Mammary epithelial cell (primary cell): Measurements from ENCODE around the gene DNER.

Experiments
- EZH2 ChIP-seq: IDR thresholded peaks from 2 replicates; pipeline ENCODE4 v1.6.1; 2012; ENCODE audit warnings: low read length, inconsistent platforms, borderline replicate concordance
- TF ChIP-seq, protein P1 (sequence below), 2 donors: IDR thresholded peaks in 1 of 2; conservative IDR thresholded peaks in 1 of 2; 2 replicates each; pipeline ENCODE4 v1.5.1; 2011 to 2012; ENCODE audit warnings: inconsistent platforms in 2 of 2, low read length in 2 of 2, mild to moderate bottlenecking in 2 of 2, control low read depth in 1 of 2, low read depth in 1 of 2; ENCODE audit not compliant: insufficient read depth in 1 of 2; ENCODE audit errors: extremely low read depth in 1 of 2

- TF ChIP-seq, protein P1, sequence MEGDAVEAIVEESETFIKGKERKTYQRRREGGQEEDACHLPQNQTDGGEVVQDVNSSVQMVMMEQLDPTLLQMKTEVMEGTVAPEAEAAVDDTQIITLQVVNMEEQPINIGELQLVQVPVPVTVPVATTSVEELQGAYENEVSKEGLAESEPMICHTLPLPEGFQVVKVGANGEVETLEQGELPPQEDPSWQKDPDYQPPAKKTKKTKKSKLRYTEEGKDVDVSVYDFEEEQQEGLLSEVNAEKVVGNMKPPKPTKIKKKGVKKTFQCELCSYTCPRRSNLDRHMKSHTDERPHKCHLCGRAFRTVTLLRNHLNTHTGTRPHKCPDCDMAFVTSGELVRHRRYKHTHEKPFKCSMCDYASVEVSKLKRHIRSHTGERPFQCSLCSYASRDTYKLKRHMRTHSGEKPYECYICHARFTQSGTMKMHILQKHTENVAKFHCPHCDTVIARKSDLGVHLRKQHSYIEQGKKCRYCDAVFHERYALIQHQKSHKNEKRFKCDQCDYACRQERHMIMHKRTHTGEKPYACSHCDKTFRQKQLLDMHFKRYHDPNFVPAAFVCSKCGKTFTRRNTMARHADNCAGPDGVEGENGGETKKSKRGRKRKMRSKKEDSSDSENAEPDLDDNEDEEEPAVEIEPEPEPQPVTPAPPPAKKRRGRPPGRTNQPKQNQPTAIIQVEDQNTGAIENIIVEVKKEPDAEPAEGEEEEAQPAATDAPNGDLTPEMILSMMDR (conservative IDR thresholded peaks at IDR 0.05 in 1 of 2, IDR thresholded peaks at IDR 0.05 in 1 of 2; ENCODE audit: extremely low read depth in 1 of 2, insufficient read depth in 1 of 2, low read depth in 1 of 2, low read length in 2 of 2) = no peak
- no peak for TF ChIP-seq EZH2
Measured at GRCh38 chr2:229601936-229602335, 112.4 kb downstream of the DNER start.
